NCI-H1930 (cell line): ENCODE measurements around the gene PBX2.

ENCODE experiments used
- DNase-seq, 2 experiments: peaks; one replicate each; lab custom pipeline; 2025; lab: John Stamatoyannopoulos, UW

Gene PBX2

GRCh38 chr6:32170294-32170693 is 19.7 kb downstream of the PBX2 start:
- no peak for DNase-seq

- DNase-seq = no peak
Measured at GRCh38 chr6:32168807-32169591, 21.0 kb downstream of the PBX2 start.

GRCh38 chr6:32168350-32168749 is 21.7 kb downstream of the PBX2 start:
- no peak for DNase-seq

- no peak for DNase-seq
Measured at GRCh38 chr6:32167761-32168262, 22.2 kb downstream of the PBX2 start.

GRCh38 chr6:32167154-32167760 is 22.7 kb downstream of the PBX2 start:
- no peak for DNase-seq

GRCh38 chr6:32166411-32167061 is 23.5 kb downstream of the PBX2 start:
- DNase-seq = no peak

- DNase-seq = no peak
Measured at GRCh38 chr6:32164295-32164694, 25.7 kb downstream of the PBX2 start, which contains the start of gene EGFL8. Gene EGFL8 (plus strand): TSS chr6:32164595. CDS start chr6:32166166, 1,571 bp downstream.

GRCh38 chr6:32163559-32164258 is 26.3 kb downstream of the PBX2 start:
- no peak for DNase-seq

- no peak for DNase-seq
Measured at GRCh38 chr6:32158052-32158451, 31.9 kb downstream of the PBX2 start.

GRCh38 chr6:32156891-32157290 is 33.1 kb downstream of the PBX2 start:
- no peak for DNase-seq

- DNase-seq = peak; percentile 69 to 72
Measured at GRCh38 chr6:32154514-32155161, 35.4 kb downstream of the PBX2 start.

- DNase-seq = peak; percentile 82 to 84
Measured at GRCh38 chr6:32153564-32154513, 36.2 kb downstream of the PBX2 start, which contains the start of gene PPT2. Gene PPT2 (plus strand): TSS chr6:32154141. CDS start chr6:32154595, 454 bp downstream.

GRCh38 chr6:32152769-32153563 is 37.0 kb downstream of the PBX2 start:
- DNase-seq = no peak

- DNase-seq = no peak
Measured at GRCh38 chr6:32151863-32152768, 37.9 kb downstream of the PBX2 start, which contains the start of gene PRRT1. Gene PRRT1 (minus strand): TSS chr6:32151939. CDS start chr6:32151827, 112 bp downstream.

- no peak for DNase-seq
Measured at GRCh38 chr6:32151181-32151862, 38.7 kb downstream of the PBX2 start.

- no peak for DNase-seq
Measured at GRCh38 chr6:32149932-32150870, 39.8 kb downstream of the PBX2 start.
